Mesenteric fat pad (tissue), 1 donor: ENCODE results near the gene HMGXB3. TPM values are rescaled to one million over a fixed set of nuclear protein-coding genes. Genes with fewer than 3 reads are reported as not detected.

Source experiments
- DNase-seq: peaks from one replicate; pipeline ENCODE4 v3.0.0-alpha.2; 2020; ENCODE audit warnings: low spot score
- total RNA-seq: library from RNA; stranded (reverse); fragmentation: NEBNext Ultra II Directional; extraction: Animal tissue kit (Norgen Biotek cat#: 25700); gene quantifications from one replicate; pipeline ENCODE4 v1.2.1, GENCODE V29; 2021
- donor health status: DM: yes; HTN: yes; CAD: no.

The HMGXB3 gene
- total RNA-seq, 1 donor from 2014 or later = 30.6 TPM

DNA sequence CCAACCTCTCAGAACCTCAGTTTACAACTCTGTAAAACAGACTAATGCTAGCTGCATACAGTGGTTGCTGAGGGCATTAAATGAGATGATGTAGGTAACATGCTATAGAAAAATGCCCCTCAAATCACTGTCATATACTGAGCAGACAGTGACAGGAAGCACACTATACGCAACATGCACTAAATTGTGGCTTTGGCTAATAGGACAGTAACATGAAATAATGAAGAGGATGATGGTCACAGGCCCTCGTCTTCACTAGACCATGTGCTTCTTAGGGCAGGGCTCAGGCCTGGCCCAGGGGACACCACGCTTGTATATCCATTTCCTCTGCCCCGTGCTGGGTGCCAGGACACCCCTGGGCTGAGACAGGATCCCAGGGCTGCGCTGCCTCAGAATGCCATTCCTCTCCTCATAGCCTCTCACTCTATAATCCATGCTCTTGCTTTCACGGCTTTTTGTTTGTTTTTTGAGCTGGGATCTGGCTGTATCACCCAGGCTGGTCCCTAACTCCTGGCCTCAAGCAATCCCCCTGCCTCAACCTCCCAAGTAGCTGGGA is 66.9 kb downstream of the HMGXB3 start:
- DNase-seq = no peak

DNA sequence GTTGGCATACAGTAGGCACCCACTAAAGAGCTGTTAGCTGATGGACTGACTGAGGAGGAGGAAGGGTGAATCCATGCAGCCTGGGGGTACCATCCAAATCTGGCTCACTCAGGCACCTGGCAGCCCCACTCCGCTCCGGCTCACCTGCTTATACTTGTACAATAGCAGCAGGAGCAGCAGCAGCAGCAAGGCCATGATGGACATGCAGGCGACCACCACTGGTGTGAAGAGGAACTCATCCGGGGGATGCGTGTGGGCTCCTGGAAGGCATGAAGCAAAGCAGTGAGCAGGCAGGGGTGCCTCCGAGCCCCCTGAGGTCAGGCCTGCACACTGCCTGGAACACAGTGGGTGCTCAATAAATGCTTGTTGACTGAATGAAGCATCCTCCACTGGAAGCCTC is 67.5 kb downstream of the HMGXB3 start:
- peak; percentile 88 for DNase-seq

DNA sequence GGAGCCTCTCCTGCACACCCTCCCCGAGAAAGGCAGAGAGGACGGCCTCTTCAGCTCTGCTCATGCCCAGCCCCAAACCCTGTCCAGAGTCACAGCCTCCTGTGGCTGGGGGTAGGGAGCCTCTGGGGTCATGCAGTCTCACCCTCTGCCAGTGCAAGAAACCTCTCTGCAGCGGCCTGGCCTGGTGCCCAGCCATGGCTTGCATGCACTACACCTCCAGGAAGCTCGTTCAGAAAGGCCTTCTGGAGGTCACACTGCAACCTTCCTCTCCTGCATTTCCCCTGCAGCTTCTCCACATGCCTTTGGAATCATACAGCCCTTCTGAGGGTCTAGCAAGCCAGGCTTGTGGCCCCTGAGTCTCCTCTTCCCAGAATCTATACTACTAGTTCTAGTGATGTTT is 67.9 kb downstream of the HMGXB3 start:
- no peak for DNase-seq

DNA sequence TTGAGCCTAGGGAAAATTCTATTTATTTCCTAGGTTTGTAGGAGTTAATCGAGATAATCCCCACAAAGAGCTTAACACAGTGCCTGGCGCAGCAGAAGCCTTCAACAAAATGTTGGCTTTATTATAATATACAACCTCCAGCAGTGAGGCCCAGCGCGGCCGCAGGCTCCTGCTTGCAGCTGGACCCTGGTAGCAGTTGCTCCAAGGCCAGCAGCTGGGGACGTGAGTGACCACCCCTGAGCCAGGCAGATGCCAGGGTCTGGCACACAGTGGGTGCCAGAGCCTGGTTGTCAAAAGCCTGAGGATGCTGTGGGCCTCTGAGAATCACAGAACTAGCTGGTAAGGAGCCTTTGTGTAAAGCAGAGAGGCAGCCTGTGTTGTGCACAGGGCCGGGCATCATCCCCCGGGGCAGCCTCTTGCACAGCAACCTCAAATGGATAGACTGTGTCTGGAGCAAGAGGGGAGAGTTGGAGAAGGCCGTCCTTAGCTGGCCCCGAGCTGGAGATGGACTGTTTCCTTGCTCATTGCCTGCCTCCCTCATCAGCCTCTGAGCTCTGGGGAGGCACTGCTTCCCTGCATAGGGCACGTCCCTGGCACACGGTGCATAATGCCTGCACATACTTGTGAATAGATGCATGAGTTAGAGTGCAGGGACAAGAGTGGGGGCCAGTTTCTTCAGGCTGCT is 68.6 kb downstream of the HMGXB3 start:
- peak; percentile 74 for DNase-seq

DNA sequence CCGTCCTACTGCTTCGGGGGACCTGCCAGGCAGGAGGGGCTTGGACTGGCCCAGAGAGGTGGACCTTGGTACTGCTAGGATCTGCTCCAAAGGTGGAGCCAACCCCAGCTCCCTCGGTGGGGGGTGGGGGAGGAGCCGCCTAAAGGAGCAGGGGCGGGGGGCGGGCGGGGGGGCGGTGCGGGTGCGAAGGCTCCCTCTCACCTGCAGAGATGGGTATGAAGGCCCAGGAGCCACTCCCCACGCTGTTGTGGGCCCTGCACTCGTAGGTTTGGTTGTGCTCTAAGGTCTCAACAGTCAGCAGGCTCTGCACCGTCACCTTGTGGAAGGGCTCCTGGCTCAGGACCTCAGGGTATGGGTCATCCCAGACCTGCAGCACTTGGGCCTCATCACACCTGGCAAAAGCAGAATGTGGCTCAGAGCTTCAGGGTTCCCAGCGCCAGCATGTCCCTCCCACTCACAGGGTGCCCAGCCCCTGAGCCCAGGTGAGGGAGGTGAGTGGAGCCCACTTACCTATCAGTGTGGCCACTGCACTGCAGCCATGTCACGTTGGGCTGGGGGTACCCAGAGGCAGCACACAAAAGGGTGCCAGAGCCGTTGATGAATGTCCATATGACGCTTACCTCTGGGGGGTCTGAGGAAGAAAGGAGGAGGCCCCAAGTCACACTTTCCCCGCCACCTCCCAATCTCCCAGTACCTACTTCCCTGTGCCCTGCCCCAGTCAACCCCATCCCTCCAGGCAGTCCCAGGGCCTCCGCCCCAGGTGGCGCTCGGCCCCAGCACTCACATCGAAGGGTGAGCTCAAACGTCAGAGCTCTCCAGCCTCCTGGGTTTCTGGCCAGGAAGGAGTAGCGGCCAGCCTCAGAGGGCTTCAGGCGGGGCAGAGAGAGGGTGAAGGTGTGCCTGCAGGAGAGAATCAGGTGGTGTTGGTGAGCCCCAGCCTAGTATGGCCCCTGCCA is 69.4 kb downstream of the HMGXB3 start:
- peak; percentile 64 for DNase-seq

DNA sequence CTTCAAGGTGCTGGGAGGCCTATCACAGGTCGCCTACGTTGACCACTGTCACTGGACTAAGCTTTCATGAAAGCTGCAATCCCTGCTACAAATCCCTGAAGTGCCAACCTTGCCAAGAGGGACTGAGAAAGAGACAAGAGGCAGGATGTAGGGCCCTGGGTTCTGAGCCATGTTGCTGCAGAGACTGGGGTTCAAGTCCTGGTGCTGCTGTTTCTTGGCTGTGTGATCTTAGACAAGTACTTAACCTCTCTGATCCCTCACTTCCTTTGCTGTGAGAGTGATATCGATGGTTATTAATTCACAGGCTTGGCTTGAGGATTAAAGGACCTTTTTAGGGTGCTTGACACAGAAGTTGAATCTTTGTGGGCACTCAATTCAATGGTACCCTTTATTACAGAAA is 70.3 kb downstream of the HMGXB3 start:
- DNase-seq = peak; percentile 55

DNA sequence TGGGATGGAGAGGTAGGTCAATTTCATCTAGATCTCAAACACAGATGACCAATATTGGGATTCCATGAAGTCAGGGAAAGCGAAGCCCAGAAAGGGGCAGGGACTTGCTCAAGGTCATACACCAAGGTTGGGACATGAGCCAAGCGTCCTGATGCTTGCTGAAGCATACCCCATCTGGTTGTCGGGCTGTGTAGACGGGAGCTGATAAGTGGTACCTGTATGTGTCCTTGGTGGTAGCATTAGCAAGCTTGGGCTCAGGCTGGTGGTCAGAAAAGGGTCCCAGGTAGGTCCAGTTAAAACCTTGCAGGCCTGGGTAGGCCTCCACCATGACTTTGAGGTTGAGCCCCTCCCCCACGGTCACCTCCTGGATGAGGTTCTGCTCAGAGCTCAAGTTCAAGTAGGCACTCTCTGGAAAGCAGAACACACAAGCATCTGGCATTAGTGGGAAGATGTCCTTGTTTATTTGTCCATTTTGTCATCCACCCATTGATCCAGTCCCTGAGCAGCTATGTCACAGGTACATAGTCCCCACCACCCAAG is 72.6 kb downstream of the HMGXB3 start:
- DNase-seq = peak; percentile 73

DNA sequence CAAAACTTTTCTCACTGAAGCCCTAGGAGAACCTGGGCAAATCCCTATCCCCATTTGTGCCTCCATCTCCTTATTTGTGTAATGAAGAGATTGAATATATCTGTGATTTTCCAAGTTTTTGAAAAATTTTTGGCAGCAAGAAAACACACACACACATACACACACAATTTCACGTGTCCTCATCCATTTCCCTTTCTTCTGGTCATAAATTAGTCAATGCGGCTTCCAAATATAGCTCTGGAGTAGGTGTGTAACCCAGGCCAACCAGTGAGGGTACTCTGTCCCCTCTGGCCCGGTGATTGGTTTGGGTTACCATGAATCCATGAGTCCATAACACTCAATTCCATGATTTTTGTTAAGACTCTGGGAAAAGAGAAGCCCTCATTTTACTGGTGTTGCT is 73.1 kb downstream of the HMGXB3 start:
- no peak for DNase-seq

DNA sequence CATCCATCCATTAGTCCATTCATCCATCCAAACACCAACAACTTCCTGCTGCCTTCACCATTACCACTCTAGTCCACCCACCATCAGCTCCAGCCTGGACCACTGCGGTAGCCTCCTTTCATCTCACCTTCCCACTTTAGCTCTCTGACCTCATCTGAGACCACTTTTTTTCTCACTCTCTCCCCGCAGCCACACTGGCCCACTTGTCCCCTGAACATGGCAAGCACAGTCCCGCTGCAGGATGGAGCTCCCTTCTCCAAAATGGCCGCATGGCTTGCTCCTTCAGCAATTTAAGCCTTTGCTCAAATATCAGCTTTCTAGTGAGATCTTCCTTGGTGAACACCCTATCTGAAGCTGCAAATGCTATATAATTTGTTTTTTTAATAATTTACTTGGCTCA is 74.7 kb downstream of the HMGXB3 start:
- peak; percentile 62 for DNase-seq

DNA sequence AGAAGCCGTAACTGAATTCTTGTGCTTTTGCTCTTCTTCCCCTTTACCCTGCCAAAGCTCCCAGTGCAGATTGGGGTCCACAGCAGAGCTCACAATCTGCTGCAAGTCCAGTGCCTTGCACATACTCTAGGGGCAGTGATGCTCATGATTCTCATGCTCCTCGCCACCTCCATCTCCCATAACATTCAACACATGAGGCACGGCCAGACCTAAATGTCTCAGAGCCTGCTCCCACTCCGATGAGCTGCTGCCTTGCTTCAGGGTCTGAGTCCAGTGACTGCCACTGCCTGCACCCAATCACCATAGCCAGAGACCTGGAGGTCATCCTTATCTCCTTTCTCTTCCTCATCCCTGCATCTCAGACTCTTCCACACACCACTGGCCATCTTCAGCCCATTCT is 75.3 kb downstream of the HMGXB3 start:
- DNase-seq = peak; percentile 45

DNA sequence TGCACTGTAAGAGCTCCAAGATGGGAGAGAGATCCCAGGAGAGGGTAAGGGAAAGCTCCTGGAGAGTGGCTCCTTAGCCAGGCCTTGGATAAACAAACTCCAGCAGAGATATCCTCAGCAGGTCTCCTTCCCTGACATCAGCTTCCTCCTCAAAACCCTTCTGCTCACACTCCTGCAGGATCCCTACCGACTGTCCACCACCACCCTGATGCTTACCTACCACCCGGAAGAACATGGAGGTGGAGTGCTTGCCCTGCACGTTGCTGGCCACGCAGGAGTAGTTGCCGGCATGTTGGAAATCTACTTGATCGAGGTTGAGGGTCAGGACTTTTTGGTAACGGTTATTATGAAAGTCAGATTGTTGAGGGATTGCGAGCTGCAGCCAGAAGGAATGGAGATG is 76.5 kb downstream of the HMGXB3 start:
- DNase-seq = peak; percentile 88

DNA sequence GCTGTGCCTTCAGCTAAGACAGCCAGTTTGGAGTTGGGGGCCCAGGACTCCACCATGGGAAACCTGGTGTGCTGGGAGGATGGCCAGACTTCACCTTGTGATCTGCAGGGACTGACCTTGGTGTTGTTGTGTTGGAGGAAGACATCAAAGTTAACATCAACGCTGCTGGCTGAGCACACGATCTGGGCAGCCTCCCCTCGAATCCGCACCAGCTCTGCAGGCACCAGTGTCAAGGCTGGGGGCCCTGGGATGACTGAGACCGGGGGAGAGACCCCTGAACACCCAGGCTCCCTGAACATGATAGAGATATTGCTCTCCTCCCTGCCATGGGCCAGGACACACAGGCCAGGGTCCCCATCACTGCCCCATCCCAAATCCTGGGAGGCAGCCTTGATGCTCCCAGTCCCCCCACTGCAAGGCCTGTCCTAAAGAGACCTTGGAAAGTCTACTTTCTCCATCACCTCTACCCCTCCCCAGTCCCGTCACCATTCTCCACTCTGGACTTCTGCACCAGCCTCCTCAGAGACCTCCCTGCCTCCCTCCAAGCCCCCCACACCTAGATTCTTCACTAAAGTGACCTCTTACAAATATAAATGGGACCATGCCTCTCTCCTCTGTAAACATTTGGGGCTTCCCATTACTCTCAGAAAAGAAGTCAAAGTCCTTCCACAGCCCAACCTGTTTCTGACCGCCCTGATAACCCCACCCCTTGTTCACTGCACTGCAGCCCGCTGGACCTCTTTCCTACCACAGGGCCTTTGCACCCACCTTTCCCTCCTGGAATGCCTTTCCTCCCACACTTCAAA is 77.7 kb downstream of the HMGXB3 start:
- DNase-seq = no peak

DNA sequence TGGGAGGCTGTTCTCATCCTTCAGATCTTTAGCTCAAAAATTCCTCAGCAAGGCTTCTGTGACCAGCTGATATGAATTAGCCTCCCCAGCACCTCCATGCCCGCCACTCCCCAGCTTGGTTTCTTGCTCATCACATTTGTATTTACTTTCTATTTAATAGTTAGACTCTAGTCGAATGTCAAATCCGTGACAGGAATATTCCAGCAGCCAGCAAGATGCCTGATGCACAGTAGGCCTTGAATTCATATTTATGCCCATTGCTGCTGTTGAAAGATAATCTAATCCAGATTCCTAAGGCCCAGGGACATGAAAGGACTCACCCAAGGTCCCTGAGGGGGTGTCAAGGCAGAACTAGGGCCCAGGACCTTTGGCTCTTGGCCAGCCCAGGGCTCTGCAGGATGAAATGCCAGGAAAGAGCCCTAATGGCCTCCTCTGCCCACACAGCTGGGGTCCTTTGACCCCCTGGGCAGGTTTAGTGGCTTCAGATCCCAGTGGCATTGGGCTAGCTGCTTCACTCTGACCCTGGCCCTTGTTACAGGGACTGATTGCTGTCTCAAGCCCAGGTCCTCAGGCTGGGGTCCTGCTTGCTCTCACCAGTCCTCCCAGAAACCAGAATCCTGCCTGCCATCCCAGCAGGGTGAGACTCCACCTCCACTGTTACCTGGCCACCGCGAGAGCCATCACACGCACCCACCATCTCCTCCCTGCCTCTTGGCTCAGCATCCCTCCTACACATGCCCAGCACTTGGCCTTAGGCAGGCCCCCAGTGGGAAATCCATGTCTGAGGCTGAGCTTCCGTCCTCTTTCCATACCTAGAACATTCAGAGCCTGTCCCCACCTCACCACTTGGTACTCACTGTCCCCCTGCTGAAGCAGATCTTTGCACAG is 78.5 kb downstream of the HMGXB3 start:
- DNase-seq = no peak

DNA sequence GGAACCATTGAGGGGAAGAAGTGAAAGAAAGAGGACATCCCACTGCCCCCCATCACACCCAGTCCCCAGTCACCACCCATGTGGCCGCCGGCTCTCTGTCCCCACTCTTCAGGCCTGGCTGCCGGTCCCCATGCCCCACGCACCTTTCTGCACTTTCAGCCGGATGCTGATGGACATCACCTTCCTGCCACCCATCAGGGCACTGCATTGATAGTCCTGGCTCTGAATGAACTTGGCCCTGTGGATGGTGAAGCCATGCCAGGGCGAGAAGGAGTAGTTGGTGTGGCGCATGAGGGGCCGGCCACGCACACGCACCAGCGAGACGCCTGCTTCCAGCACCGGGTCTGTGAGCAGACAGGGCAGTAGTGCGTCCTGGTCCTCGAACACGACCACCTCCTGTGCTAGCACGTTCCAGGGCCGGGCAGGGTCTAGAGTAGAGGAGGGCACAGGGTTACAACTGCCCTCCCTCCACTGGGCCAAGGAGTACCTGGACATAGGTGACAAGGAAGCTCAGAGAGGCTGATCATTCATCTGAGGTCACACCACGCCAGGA is 79.4 kb downstream of the HMGXB3 start:
- DNase-seq = no peak

DNA sequence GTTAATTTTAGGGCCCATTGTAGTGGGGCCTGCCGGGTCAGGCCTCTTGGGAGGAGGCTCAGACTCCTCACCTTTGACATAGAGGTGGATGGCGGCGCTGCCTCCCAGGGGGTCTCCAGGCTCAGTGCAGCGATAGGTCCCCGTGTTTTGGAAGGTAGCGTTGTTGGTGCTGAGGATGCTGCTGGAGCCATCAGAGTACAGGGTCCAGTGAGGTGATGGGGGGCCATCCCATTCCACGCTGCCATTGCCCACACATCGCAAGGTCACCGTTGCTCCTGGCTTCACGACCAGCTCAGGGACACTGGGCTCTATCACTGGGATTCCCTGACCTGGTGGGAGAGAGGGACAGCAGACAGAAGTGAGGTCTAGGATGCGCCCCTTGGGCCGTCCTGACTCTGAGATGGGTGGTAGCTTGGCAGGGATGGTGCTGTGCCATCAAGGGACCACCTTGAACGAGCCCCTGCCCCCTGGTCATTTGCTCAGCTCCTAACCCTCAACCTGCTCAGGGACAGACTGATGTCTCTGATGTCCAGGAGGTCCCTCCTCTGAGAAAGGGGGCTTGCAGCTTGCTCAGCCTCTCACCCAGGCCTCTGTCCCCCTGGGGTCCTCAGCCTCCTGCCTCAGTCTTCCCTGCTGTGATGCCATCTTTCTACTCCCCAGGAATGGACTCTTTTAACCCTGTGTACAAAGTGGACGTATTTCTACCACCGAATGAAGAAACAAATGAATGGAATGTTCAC is 80.3 kb downstream of the HMGXB3 start:
- no peak for DNase-seq

DNA sequence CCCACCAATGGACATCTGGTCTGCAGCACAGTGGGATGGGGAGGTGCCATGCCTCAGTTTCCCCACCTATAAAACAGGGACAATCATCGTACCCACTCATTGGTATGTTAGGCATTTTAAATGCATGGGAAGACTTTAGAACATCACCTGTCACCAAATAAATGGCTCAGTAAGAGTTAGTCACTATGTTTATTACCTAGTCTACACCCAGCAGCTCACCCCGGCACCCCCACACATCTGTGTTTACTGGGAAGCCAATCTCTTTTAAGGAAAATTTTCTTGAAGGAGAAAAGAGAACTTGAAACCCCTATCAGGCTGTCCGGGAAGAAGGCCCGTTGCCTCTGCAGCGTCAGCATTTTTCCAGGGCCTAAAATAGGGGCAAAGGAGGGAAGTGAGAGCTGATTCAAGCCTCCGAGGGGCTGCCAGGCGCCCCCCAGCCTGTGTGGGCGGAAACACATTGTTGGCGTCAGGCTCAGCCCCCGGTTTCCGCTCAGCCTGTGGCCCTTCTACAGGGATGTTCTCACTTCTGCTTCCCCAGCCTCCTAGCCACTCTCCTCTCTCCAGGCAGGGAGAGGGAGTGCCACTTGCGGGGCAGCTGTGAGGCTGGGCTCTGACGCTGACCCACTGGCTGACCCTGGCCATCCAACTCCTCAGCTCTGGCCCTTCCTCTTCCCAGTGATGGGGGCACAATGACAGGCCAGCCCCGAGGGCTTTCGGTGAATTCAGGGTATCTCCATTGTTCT is 81.2 kb downstream of the HMGXB3 start:
- DNase-seq = no peak

DNA sequence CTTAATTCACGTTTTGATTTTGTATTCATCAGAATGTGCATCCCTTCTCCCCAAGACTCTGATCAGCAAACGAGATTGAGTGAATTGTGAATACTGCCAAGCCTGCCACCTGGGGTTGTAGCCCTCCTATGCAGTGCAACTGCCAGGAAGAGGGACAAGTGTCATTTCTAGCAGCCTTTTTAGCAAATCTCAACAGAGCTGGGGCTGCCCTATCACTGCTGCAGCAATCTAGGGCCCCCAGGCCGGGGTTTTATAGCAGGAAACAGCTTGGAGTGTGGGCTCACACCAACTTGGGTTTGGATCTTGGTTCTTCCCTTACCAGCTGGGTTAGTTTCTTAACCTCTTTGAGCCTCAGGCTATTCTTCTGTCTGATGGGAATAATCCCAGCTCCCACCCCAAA is 81.8 kb downstream of the HMGXB3 start:
- no peak for DNase-seq

DNA sequence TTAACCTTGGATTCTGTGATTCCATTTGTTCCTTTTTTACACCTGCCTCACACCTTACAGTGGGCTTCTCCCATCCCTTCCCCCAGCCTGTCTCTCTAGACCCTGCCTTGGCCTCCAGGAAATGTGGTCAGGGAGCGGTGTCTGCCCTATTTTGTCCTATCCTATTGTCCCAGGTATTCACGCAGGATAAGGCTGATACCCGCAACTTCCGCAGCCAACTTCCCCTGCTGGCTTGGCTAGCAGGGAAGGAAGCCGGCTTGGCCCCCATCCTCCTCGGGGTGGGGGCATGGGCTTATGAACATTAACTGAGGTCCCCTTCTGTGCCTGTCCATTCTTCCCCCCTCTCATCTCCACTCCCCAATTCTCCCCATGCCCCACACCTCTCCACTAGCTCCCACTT is 82.3 kb downstream of the HMGXB3 start:
- no peak for DNase-seq
